NB4 (cell line): ENCODE data around the gene SIRT7.

ENCODE experiments used
- MYC ChIP-seq: IDR thresholded peaks from 2 replicates; pipeline ENCODE4 v1.6.1; 2011; ENCODE audit warnings: low read depth, low read length
- POLR2A ChIP-seq: IDR thresholded peaks from 2 replicates; pipeline ENCODE4 v1.6.1; 2011; ENCODE audit warnings: mild to moderate bottlenecking; ENCODE audit not compliant: insufficient read length; ENCODE audit errors: extremely low read depth
- TF ChIP-seq, protein P1 (sequence below): IDR thresholded peaks from one replicate; pipeline ENCODE4 v1.5.1; 2012; ENCODE audit warnings: low read depth, low read length
- TF ChIP-seq, protein P2 (sequence below): IDR thresholded peaks from 2 replicates; pipeline ENCODE4 v1.6.1; 2011; ENCODE audit warnings: low read depth, low read length

DNA sequence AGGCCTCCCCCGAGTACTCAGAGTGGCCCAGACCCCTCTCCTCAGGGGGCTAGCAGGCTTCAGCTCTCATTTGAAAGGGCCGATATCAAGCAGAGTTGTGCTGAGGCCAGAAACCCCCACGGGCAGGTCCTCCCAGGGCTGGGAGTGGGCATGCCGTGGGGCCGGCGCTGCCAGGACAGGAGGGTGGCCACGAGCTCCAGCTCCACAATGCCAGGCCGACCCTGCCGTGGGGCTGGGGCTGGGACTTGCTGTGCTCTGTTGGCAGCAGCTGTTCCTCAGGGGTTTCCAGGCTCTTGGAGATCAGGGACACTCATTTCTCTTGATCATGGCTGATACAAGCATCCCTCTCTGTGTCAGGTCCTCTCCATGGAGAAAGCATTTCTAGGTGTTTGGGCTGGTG is 19.1 kb downstream of the SIRT7 start:
- TF ChIP-seq POLR2A (no peak), MYC (no peak)
- TF ChIP-seq, protein P1, sequence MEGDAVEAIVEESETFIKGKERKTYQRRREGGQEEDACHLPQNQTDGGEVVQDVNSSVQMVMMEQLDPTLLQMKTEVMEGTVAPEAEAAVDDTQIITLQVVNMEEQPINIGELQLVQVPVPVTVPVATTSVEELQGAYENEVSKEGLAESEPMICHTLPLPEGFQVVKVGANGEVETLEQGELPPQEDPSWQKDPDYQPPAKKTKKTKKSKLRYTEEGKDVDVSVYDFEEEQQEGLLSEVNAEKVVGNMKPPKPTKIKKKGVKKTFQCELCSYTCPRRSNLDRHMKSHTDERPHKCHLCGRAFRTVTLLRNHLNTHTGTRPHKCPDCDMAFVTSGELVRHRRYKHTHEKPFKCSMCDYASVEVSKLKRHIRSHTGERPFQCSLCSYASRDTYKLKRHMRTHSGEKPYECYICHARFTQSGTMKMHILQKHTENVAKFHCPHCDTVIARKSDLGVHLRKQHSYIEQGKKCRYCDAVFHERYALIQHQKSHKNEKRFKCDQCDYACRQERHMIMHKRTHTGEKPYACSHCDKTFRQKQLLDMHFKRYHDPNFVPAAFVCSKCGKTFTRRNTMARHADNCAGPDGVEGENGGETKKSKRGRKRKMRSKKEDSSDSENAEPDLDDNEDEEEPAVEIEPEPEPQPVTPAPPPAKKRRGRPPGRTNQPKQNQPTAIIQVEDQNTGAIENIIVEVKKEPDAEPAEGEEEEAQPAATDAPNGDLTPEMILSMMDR: no peak
- TF ChIP-seq, protein P2, sequence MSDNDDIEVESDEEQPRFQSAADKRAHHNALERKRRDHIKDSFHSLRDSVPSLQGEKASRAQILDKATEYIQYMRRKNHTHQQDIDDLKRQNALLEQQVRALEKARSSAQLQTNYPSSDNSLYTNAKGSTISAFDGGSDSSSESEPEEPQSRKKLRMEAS: no peak
